T-helper 17 cell (primary cell): ENCODE measurements around the gene PGM1. TPM values are rescaled to one million over a fixed set of nuclear protein-coding genes. Genes with fewer than 3 reads are reported as not detected.

ENCODE experiments used
- ATAC-seq: fragments of 150-1000 bp; cut with Tn5 transposase; 2 replicates; pipeline ENCODE4 v1.10.0; 2021; ENCODE audit warnings: mild to moderate bottlenecking, moderate library complexity
- DNase-seq, 3 donors: peaks; one replicate each; pipeline versions ENCODE4 v3.0.0 to v3.0.0-alpha.2; 2020 to 2021
- H3K9me3 ChIP-seq: one replicate; pipeline ENCODE4 v1.7.0; 2013; ENCODE audit warnings: low read length, mild to moderate bottlenecking; ENCODE audit not compliant: control insufficient read depth, poor library complexity, severe bottlenecking
- H3K27ac Mint-ChIP-seq: one replicate; pipeline ENCODE4 v1.8.0; 2022; ENCODE audit warnings: mild to moderate bottlenecking, moderate library complexity, mixed read lengths
- H3K27me3 Mint-ChIP-seq: one replicate; pipeline ENCODE4 v1.8.0; 2022; ENCODE audit warnings: mixed read lengths
- H3K36me3 Mint-ChIP-seq: one replicate; pipeline ENCODE4 v1.8.0; 2022; ENCODE audit warnings: low read depth, mixed read lengths
- H3K4me1 Mint-ChIP-seq: one replicate; pipeline ENCODE4 v1.8.0; 2022; ENCODE audit warnings: mild to moderate bottlenecking, mixed read lengths
- H3K4me3 Mint-ChIP-seq: one replicate; pipeline ENCODE4 v1.8.0; 2022; ENCODE audit warnings: mild to moderate bottlenecking, moderate library complexity, mixed read lengths
- total RNA-seq, 4 donors: library from RNA in 2 of 4; stranded (reverse) in 2 of 4; gene quantifications; one replicate each; pipeline ENCODE4 v1.2.3 and lab custom pipeline; 2022 to 2026

The PGM1 gene
- total RNA-seq, 2 donors from 2014 or later, result 11.7 to 14.2 TPM

DNA sequence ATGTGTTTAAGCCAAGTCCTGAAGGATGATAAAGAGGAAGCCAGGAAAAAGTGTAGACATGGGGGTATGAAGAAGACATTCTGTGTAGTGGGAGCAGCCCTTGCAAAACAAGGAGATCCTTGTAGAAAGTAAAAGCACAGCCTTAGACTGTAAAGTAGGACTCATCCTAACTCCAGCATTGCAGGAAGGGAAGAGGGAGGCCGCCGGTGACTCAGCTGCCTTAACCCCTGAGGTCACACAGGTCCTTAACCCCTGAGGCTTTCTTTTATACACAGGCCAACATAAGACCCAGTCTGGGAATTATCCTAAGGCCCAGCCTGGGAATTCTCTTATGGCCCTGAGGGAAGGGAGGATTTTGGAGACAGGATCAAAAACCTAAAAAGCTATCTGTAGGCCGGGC is 18.0 kb downstream of the PGM1 start:
- Mint-ChIP-seq H3K27ac (no peak overlapping the region), H3K4me3 (no peak overlapping the region)

DNA sequence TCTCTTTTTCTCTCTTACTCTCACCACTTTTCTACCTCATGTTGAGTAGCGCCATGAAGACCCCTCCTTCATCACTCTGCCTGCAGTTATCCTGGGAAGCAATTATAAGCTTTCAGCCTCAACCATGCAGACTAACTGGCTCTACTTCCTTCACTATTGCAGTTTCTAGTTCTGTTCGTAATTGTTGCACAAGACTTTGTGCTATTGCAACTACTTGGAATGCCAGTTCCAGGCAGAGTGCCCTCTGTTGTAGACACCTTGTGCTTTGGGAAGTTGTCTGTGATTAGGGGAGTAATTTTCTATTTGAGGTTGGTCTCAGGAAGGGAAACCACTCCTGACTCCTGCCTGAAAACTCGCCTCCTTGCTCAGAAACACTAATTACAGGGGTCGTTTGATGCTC is 19.4 kb downstream of the PGM1 start:
- Mint-ChIP-seq H3K27me3 (no peaks in the 10 kb centered on the region), H3K4me3 (no peak overlapping the region), H3K36me3 (no peaks in the 10 kb centered on the region), H3K4me1 (peaks cover 18% of the 10 kb centered on the region), H3K27ac (no peak overlapping the region)
- DNase-seq (no peak), ATAC-seq (no peak)
- H3K9me3 ChIP-seq, result no peaks in the 10 kb centered on the region

More for the DNA sequence above, 18.0 kb downstream of the PGM1 start:
- Mint-ChIP-seq H3K4me1 (peaks cover 18% of the 10 kb centered on the region), H3K36me3 (peaks cover 2% of the 10 kb centered on the region), H3K27me3 (no peaks in the 10 kb centered on the region)
- H3K9me3 ChIP-seq, result no peaks in the 10 kb centered on the region
- DNase-seq (no peak), ATAC-seq (no peak)

DNA sequence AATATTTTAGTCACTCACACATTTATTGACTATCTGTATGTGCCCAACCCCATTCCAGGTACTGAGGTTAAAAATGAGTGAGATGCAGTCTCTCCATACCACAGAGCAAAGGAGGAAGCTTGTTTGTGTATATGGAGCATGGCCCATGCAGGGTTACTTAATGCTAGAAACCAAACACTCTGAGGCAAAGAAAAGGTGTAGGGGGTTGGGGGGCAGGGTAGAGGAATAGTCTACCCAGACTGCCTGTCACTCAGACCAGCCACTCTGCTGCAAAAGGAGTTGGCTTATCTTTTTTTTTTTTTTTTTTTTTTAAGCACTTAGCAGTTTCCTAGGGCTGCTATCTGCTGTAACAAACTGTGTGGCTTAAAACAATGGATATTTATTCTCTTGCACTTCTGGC is 19.8 kb downstream of the PGM1 start:
- H3K4me1 Mint-ChIP-seq, result peaks cover 17% of the 10 kb centered on the region
- H3K9me3 ChIP-seq, result no peaks in the 10 kb centered on the region
- H3K4me3 Mint-ChIP-seq, result no peak overlapping the region
- H3K27me3 Mint-ChIP-seq, result no peaks in the 10 kb centered on the region
- no peak for ATAC-seq
- no peaks in the 10 kb centered on the region for H3K36me3 Mint-ChIP-seq
- no peak for DNase-seq
- H3K27ac Mint-ChIP-seq, result no peak overlapping the region

DNA sequence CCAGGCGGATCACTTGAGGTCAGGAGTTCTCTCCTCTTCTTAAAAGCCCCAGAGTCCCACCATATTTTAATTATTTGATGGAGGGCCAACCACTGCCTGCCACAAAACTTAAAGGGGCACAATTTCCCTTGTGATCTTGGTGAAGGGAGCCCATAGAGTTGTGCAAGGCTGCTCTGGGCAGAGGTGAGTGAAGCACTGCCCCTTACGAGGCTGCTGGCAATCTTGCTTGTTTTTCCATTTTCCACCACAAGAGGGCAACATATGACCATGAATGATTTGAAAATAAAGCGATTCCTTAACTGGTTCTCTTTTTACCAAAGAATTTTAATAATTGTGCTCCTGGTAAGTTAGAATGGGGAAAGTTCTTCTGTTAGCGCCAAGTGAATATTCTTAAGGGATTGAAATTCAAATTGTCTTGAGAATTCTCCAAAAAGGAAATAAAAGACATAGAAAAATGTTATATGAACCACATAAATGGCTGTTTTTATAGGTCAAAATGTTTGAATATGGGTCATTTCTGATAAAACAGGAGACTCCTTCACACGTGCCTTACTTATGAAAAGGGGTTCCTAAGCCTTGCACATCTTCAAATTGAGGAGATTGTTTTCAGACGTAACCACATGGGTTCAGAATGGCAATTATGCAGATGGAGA is 22.7 kb downstream of the PGM1 start:
- ATAC-seq (peak; percentile 80), DNase-seq (peak; percentile 18 to 62 (median 28))
- H3K27ac Mint-ChIP-seq, result peak overlapping the region; percentile 62
- no peaks in the 10 kb centered on the region for H3K27me3 Mint-ChIP-seq
- H3K4me1 Mint-ChIP-seq, result peaks cover 10% of the 10 kb centered on the region
- no peaks in the 10 kb centered on the region for H3K36me3 Mint-ChIP-seq
- no peak overlapping the region for H3K4me3 Mint-ChIP-seq
- H3K9me3 ChIP-seq, result no peaks in the 10 kb centered on the region

DNA sequence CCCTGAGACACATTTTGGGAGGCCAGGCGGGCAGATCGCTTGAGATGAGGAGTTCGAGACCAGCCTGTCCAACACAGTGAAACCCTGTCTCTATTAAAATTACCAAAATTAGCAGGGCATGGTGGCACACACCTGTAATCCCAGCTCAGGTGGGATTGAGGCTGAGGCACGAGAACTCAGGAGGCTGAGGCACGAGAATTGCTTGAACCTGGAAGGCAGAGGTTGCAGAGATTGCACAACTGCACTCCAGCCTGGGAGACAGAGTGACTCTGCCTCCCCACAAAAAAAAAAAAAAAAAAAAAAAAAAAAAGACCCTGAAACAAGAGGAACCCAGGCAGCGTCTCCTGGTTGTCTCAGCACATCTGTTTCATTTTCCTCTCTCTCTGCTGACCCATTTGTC is 24.2 kb downstream of the PGM1 start:
- ATAC-seq (no peak), DNase-seq (no peak)
- no peaks in the 10 kb centered on the region for H3K27me3 Mint-ChIP-seq
- no peak overlapping the region for H3K4me3 Mint-ChIP-seq
- H3K4me1 Mint-ChIP-seq, result peaks cover 5% of the 10 kb centered on the region
- H3K9me3 ChIP-seq, result no peaks in the 10 kb centered on the region
- H3K27ac Mint-ChIP-seq, result no peak overlapping the region
- no peaks in the 10 kb centered on the region for H3K36me3 Mint-ChIP-seq

DNA sequence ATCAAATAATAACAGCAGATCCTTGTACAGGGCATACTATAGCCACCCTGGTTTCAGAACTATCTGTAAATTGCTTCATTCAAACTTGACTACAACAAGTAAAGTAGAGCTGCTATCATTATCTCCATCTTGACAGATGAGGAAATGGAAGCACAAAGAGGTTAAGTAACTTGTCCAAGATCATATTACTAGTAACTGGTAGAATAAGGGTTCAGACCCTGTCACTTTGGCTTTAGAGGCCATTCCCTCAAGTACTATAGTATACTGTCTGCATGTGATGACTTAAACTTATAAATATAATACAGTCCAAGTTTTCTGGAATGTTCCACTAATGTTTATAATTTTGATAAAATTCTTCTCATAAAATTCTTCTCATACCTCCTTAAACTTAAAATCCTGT is 24.8 kb downstream of the PGM1 start:
- DNase-seq (no peak), ATAC-seq (no peak)
- Mint-ChIP-seq H3K27ac (no peak overlapping the region), H3K36me3 (no peaks in the 10 kb centered on the region), H3K27me3 (no peaks in the 10 kb centered on the region), H3K4me3 (no peak overlapping the region), H3K4me1 (peaks cover 5% of the 10 kb centered on the region)
- no peaks in the 10 kb centered on the region for H3K9me3 ChIP-seq

DNA sequence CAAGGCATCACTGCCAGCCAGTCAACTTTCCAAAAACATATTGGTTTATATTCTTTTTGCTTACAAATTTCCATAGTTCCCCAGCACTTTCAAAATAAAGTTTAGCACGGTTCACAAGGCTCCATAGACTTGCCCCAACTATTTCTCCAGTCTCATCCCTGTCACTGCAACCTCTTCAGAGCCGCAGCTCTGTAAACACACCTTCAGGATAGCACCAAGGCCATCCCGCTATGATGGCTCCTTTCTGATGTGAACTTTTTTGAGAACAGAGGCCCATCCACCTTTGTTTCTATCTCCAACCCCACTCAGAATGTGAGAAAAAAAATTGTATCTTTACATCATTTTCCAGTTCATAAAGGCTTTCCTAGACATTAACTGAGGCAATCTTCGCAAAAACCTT is 26.3 kb downstream of the PGM1 start:
- no peaks in the 10 kb centered on the region for H3K9me3 ChIP-seq
- Mint-ChIP-seq H3K4me1 (peaks cover 2% of the 10 kb centered on the region), H3K4me3 (no peak overlapping the region), H3K27me3 (no peaks in the 10 kb centered on the region), H3K27ac (no peak overlapping the region), H3K36me3 (no peaks in the 10 kb centered on the region)
- no peak for ATAC-seq
- DNase-seq, result no peak

DNA sequence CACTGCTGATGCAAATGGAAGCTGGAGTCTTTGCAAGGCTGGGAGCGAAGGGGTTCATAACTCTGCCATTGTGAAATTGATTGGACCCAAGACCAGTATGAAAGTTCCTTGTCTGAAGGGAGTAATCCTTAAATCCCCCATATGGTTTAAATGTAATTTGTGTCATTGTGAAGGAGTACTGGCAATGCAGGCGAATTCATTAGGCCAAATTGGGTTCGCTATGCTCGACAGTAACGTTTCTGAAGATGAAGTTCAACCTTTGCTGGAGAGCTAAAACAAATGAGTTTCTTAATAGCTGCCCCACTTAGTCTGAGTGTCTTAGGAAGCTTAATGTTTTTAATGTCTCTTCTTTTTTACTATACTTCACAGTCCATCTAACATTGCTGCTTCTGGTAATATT is 27.5 kb downstream of the PGM1 start:
- Mint-ChIP-seq H3K27me3 (no peaks in the 10 kb centered on the region), H3K4me1 (peaks cover 2% of the 10 kb centered on the region), H3K27ac (peak overlapping the region; percentile 16), H3K36me3 (no peaks in the 10 kb centered on the region), H3K4me3 (peak overlapping the region; percentile 25)
- no peak for ATAC-seq
- H3K9me3 ChIP-seq, result no peaks in the 10 kb centered on the region
- DNase-seq, result no peak

DNA sequence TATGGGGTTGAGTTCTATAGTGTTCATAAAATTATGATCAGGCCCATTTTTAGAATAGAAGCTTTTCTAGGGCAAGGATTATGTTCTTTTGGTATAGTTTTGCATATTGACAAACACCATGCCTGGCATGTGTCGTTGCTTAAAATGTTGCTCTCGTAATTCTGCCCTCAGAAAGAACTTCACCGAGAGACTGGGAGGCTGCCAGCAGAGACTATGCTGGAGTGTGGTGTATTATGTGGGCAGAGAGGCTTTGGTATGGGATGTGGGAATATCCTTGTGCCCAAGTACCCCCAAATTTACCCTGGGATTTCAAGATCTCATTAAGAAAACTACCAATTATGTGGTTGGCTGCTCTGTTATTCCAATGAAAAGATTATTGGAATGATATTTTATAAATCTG is 27.9 kb downstream of the PGM1 start:
- H3K27ac Mint-ChIP-seq, result peak overlapping the region; percentile 16
- H3K4me1 Mint-ChIP-seq, result peaks cover 3% of the 10 kb centered on the region
- ATAC-seq, result no peak
- H3K27me3 Mint-ChIP-seq, result no peaks in the 10 kb centered on the region
- H3K4me3 Mint-ChIP-seq, result peak overlapping the region; percentile 25
- H3K36me3 Mint-ChIP-seq, result no peaks in the 10 kb centered on the region
- DNase-seq, result no peak
- no peaks in the 10 kb centered on the region for H3K9me3 ChIP-seq

DNA sequence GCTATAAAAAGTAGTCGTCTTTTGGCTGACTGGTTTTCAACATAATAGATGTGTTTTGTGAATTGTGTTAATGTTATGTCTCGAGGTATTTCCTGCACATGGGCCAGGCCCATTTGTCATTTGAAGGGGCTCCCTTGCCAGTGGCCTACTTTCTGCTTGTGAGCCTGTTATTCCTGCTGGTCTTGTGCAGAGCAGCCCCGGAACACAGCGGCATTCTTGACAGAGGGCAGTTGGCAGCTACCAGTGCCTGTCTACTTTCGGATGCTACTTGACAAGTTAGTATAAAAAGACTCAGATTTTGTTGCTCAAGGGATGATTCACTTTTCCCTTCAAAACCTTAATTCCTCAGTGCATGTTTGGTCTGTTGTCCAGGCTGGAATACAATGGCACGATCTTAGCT is 28.5 kb downstream of the PGM1 start:
- Mint-ChIP-seq H3K4me1 (peaks cover 6% of the 10 kb centered on the region), H3K27me3 (no peaks in the 10 kb centered on the region), H3K27ac (peak overlapping the region; percentile 4), H3K36me3 (no peaks in the 10 kb centered on the region), H3K4me3 (no peak overlapping the region)
- DNase-seq, result no peak
- no peak for ATAC-seq
- no peaks in the 10 kb centered on the region for H3K9me3 ChIP-seq

DNA sequence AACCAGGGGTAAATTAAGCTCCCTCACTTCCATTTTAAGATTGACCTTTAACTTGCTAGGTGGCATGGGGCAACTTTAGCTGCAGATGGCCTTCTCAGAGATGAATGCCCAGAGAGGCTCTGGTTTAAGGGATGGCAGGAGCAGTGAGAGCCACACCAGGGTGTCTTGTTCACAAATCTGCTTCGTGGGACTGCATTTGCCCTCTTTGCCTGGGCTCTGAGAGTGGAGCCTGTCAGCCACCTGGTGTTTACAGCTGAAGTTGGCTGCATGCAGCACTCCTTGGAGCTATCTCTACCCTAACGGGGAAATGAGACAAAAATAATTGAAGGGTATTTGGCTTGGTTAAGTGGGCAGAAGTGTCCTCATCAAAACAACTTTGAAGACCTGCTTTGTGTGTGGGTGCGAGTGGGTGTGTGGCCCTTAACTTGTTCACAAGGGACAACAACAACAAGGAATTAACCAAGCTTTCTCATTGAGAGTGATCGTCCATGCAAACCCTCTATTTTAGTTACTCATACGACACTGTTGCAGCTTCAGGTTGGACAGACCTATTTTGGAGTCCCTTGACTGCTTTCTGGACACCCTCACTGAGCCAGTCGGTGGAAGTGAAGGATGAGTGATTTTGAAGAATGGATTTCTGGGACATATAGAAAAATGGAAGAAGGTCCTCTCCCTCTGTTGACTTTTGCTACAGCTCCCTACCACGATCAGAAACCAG is 29.8 kb downstream of the PGM1 start:
- peaks cover 14% of the 10 kb centered on the region for H3K4me1 Mint-ChIP-seq
- ATAC-seq (no peak), DNase-seq (no peak)
- no peak overlapping the region for H3K27ac Mint-ChIP-seq
- H3K9me3 ChIP-seq, result no peaks in the 10 kb centered on the region
- no peak overlapping the region for H3K4me3 Mint-ChIP-seq
- peaks cover 3% of the 10 kb centered on the region for H3K36me3 Mint-ChIP-seq
- H3K27me3 Mint-ChIP-seq, result no peaks in the 10 kb centered on the region

DNA sequence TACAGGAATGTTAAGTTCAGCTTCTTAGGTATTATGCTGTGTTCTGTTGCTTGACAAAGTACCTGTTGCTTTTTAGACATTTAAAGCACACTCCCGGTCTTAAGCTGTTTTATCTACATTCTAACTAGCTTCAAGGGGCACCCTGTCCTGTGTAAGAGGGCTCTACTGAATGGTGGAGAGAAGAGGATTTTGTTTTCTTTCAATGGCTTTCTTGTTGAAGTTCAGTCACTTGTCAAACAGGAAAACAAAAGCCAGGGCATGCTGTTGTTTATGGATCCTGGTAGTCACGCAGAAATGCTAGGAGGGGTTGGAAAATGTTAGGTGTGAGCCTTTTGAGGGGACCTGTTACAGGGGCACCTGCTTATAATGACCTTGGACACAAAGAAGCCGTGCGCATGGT is 30.7 kb downstream of the PGM1 start:
- no peaks in the 10 kb centered on the region for H3K9me3 ChIP-seq
- Mint-ChIP-seq H3K4me1 (peaks cover 17% of the 10 kb centered on the region), H3K27me3 (no peaks in the 10 kb centered on the region), H3K27ac (no peak overlapping the region), H3K36me3 (peaks cover 3% of the 10 kb centered on the region), H3K4me3 (no peak overlapping the region)
- no peak for ATAC-seq
- DNase-seq, result no peak

DNA sequence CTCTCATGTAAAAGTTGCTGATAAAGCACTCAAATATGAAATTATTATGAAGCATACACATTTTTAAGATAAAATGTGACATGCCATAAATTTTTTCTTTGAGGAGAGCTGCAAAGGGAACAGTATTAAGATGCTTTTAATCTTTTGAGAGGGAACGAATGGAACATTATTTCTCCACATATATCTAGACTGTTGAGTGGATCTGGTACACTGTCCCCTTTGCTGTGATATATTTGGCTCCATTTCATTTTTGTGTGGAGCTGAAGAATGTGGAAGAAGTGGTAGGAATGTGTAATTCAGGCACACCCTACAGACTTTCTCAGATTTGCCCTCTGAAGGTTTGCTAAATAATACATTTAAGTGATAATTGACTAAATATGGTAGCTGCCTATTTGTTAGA is 31.7 kb downstream of the PGM1 start:
- peaks cover 3% of the 10 kb centered on the region for H3K36me3 Mint-ChIP-seq
- no peak overlapping the region for H3K4me3 Mint-ChIP-seq
- peaks cover 17% of the 10 kb centered on the region for H3K4me1 Mint-ChIP-seq
- DNase-seq, result no peak
- no peak for ATAC-seq
- no peak overlapping the region for H3K27ac Mint-ChIP-seq
- H3K27me3 Mint-ChIP-seq, result no peaks in the 10 kb centered on the region
- H3K9me3 ChIP-seq, result no peaks in the 10 kb centered on the region

DNA sequence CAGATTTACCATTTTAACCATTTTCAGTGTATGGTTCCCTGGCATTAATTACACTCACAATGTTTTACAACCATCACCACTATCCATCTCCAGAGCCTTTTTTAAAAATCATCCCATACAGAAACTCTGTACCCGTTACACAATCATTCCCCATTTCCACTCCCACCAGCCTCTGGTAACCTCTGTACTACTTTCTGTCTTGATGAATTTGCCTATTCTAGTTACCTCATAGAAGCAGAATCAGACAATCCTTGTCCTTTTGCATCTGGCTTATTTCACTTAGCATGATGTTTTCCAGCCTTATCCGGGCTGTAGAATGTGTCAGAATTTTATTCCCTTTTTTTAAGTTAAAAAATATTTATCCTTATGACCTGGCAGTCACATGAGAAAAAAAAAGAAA is 33.0 kb downstream of the PGM1 start:
- ATAC-seq (no peak), DNase-seq (no peak)
- Mint-ChIP-seq H3K27ac (no peak overlapping the region), H3K4me3 (no peak overlapping the region), H3K27me3 (no peaks in the 10 kb centered on the region), H3K36me3 (peaks cover 3% of the 10 kb centered on the region), H3K4me1 (peaks cover 17% of the 10 kb centered on the region)
- H3K9me3 ChIP-seq, result no peaks in the 10 kb centered on the region
